GDM1 (cell line): ENCODE measurements around the gene RINL.

Experiments
- DNase-seq: peaks from one replicate; lab custom pipeline; 2025; lab: John Stamatoyannopoulos, UW

Gene RINL, protein sequence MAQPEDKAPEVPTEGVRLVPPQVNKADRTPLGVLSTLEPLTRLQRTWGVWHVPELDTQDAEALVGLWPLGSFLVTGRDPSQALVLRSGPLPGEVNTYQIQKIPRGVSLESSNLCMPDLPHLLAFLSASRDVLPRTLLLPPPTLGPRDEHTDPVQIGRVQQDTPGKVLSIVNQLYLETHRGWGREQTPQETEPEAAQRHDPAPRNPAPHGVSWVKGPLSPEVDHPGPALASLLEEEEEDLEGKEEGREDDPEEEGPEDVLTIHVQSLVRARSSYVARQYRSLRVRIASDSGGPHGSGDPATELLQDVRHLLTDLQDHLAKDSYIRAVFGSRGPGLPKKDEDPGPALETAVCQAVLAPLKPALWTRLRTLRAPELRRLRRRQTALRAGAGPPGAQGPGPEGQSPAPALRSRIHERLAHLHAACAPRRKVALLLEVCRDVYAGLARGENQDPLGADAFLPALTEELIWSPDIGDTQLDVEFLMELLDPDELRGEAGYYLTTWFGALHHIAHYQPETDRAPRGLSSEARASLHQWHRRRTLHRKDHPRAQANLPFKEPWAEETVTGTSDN

DNA sequence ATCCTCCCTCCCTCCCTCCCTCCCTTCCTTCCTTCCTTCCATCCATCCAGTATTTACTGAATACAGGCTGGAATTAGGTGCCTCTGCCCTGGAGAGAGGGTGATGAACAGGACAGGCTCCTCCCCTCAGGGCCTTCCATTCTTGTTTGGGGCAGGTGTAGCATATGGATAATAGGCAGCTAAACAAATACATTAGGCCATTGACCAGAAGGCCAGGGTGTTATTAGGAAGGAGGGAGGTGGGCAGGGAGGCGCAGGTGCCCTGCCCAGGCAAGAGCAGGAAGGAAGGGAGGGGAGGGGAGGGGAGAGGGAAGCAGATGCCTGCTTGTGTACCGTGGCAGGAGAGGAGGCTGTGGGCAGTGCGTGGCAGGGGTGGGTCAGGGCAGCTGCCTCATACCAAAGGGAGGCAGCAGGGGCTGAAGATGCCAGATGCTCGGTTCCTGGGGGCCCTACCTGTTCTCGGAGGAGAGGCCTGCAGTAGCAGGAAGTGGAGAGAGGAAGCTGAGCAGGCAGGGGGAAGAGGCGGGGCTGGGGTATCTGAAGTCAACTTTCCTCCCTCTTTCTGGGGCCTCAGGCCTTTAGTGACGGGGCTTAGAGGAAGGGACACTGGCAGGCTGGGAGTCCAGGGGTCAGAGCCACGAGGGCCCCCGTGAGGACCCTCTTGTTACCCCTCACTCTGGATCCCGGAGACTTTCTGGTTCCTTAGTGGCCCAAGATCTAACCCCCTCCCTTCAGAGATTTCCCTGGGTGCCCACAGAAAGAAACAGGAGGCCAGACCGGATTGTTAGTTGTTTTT lies at the start of gene RINL:
Gene RINL, minus strand, starts transcription at position 495 of the 794 bp plus-strand sequence. CDS start 1,533 bp downstream, outside the sequence.
- DNase-seq = peak; percentile 60

DNA sequence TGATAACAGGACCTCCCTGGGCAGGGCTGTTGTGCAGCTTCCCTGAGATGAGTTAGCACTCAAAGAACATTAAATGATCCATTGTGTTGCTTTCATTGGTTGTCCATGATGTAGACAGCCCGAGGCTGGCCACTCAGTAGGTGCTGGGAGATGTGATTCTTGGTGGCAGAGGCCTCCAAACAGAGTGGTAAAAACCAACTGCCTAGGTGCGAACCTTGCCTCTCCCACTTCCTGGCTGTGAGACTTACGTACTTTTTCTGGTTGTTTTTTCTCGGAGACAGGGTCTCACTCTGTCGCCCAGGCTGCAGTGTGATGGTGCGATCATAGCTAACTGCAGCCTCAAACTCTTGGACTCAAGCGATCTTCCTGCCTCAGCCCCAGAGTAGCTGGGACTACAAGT lies 46.3 kb upstream of the RINL start:
- no peak for DNase-seq

DNA sequence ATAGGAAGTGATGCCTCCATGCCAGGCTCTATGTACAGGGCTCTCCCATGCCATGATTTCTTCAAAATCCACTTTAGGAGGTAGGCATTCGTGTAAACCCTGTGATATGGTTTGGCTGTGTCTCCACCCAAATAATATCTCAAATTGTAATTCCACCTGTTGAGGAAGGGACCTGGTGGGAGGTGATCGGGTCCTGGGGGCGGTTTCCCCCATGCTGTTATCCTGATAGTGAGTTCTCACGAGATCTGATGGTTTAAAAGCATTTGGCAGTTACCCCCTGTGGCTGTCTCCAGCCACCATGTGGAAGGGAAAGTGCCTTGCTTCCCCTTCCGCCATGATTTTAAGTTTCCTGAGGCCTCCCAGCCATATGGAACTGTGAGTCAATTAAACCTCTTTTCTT lies 44.4 kb upstream of the RINL start:
- no peak for DNase-seq

DNA sequence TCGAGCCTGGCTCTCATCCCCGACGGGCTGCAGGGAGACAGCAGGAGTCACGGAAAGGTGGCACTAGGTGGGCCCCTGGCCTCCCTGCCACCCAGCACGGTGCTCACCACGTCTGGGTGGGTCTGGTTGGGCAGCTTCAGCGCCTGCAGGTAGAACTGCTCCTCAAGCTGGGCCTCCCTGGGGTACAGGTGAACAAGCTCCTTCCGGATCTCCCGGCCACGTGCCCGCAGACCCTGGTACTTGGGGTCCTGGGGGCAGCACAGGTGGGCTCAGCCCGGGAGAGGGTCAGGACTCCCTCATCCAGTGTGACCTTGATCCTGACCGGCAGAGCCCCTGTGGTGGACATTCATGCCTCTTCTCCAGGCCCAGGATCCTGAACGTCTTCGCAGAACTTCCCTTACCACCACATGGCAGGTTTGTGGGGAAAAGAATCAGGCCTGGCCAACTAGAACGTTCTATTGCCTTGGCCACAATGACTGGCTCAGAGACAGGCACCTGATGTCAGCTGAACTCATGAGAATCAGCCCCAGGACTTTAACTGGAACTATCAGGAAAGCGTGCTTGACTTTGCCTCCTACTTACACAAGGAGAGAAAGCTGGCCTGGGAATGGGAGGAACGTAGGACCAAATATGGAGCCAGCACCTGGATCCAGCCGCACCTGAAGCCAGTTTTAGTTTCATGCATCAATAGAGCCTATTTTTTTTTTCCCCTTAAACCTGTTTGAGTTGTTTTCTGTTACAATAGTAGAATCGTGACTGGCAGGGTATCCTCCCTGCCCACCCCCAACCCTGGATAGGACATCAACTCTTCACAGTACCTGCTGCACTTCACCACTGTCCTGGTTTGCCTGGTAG lies 43.6 kb upstream of the RINL start:
- no peak for DNase-seq

DNA sequence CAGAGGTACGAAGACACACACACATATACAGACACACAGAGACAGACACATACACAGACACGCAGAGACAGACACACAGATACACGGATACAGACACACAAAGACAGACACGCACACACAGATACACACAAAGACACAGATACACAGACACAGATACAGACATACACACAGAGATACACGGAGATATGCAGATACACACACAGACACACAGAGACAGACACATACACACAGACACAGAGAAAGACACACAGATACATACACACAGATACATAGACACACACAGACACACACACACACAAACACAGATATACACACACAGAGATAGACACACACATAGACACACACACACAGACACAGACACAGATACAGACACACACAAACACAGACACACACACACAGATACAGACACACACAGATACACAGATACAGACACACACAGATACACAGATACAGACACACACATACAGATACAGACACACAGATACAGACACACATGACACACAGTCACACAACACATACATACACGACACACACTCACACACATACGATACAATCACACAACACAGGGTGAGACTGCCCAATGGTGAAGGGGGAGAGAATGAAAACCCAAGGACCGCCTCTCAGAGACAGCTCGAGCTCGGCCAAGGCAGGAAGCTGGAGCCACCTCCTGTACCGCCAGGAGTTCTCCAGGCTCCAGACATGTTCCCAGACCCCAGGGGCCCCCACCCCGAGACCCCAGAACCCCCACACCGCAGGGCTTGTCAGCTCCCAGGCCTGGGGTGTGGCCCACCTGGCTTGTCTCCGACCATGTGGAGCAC lies 42.7 kb upstream of the RINL start:
- no peak for DNase-seq

DNA sequence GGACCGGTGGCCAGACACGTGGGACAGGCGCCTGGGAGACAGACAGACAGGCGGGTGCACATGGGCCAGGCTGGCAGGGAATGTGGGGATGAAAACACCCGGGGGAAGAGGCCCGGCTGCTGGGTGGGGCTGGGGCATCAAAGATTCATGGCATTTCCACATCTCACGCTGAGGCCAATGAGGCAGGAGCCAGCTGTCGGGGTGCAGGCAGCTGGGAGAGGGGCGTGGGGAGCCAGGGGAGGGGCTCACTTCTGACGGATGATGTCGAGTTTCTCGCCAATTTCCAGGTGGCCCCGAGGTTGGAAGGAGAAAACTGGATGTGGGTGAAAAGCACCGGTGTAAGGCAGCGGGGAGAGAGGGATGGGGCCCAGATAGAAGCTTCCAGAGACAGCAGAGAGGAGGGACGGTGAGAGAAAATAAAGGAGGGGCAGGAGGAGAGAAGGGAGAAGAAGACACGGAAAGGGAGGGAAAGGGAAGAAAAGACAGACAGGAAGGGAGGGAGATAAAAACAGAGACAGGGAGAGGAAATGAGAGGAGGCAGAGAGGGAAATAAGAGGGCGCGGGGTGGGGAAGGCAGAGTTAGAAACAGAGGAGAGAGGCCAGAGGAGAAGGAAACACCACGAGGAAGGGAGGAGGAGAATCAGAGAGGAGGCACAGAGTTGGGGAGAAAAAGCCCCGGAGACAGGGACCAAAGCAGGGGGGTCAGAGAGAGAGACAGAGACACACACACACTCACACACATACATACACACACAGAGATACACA lies 41.9 kb upstream of the RINL start:
- DNase-seq = no peak

DNA sequence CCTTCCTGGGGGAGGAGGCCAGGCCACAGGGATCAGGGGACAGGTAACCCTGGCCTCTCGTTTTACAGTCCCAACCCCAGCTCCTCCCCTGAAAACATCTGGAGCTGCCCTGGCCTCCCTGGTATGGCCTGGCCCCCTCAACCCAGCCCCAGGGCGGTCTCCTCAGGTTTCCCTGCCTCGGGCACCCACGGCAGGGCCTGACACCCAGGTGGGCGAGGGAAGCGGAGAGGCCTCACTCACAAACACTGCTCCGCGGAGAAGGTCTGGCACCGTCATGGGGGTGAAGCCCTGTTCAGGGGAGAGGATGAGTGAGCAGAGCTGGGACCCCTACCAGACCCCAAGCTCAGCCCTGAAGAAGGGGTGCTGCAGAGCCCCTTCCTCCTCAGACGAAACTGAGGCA lies 40.5 kb upstream of the RINL start:
- DNase-seq = no peak

DNA sequence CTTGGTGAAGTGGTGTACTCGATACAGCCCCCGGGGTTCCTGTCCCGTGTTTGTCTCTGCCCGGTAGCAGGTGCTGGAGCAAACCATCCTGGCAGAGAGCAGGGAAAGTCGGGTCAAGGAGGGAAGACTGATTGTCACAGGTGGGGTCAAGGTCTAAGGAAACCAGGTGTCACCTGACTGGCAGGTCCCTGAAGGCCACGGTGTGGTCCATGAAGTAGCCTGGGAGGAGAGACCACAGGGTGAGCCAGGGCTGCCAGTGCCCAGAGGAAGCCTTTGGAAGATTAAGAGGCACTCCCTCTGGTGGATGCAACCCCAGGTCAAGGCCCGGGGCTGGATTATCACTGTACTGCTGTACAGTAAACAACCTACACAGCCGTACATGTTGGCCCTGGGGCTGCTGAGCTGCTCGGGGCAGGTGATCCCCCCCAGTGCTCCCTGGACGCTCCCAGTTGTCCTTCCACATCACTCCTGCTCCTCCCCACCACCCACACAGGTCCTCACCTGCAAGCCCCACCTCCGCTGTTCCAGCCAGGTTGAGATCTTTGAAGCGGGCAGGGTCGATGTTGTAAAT lies 39.9 kb upstream of the RINL start:
- no peak for DNase-seq

DNA sequence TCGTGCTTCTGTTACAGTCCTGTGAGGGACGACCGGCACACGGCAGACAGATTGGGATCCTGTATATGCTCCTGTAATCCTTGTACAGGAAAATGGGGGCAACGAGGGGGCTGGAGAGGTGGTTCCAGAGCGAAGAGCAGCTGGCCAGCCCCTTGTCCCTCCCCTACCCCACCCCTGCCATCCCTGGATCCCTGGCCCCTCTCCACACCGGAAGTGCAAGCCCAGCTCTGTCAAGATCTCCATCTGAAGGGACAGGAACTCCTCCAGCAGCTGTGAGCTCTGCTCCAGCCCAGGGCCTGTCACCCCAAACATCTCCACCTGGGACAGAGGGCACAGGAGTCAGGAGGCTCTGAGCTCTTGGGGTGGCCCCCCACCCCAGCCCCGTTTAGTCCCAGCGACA lies 39.4 kb upstream of the RINL start:
- DNase-seq = no peak

DNA sequence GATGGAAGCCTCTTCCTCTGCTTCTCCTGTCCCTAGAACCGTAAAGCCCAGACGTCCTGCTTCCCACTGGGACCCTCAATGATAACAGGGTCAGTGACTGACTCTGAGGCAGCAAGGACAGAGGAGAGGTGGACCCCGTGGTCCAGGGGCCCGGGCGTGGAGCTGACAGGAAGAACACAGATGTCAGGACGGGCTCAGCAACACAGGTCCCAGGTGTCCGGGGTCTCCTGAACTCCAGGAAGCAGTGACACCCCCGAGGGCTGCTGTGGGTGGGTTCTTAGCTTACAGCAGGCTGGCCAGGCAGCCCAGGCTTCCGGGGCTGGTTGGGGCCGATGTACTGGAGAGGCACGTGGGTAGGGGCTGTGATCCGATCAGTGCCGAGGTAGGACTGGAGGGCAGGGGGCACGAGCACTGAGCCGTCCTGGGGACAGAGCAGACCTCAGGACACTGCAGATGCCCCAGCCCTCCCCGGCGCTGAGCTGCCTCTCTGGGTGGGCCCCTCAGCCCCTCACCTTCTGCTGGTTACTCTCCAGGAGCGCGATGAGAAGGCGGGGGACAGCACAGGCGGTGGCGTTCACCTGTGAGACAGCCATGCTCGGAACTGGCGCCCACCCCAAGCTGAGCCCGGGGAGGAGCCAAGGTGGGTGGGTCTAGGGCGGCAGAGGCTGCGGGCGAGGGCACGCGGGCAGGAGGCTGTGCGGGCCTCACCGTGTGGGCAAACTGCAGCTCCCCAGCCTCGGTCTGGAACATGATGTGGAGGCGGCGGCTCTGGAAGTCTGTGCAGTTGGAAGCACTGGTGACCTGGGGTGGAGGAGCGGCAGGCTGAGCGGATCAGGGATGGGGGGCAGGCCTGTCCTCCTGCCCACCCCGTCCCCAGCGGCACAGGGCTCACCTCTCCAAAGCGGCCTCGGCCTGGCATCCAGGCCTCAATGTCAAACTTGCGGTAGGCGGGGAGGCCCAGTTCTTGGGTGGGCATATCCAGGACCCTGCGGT lies 37.5 kb upstream of the RINL start:
- no peak for DNase-seq

DNA sequence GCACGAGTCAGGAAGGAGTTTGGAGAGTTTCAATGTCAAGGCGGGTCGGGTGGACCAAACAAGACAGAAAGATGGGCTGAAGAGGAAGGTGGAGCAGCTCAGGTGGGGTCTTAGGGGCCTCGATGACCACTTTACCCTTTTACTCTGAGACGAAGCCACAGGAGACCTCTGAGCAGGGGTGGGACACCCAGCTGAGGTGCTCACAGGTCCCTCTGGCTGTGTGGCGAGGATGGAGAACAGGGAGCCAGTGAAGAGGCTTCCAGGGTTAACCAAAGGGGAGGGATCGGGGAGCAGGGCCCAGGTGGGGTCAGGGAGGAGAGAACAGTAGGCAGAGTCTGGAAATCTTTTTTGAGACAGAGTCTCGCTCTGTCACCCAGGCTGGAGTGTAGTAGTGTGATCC lies 35.9 kb upstream of the RINL start:
- no peak for DNase-seq

DNA sequence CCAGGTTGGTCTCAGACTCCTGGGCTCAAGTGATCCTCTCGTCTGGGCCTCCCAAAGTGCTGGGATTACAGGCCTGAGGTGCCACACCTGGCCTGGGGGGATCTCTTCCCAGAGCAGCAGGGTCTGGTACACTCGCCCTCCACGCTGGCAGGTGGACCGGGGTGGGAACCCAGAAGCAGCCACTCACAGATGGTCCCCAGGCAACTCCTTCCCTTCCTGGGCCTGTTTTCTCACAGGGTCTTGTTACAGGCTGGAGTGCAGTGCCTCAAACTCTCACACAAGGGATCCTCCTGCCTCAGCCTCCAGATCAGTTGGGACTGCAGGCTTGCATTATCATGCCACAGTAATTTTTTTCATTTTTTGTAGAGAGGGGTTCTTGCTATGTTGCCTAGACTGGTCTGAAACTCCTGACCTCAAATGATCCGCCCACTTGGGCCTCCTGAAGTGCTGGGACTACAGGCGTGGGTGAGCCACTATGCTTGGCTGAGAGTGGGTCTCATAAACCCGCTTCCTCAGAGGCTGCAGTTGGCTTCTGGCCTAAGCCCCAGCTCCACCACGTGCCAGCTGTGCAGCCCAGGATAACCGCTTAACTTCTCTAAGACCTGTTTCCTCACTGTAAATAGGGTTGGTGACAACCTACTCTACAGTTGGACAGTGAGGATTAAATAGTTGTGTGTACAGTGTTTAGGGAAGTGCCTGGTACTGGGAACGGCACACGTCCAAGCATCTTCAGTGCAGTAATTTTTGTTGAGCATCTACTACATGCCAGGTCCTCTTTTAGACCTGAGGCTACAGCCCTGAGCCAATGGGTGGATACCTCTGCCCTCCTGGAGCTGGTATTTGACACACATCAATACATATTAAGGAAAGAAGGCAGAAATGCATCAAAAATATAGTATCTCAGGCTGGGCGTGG lies 34.8 kb upstream of the RINL start:
- DNase-seq = no peak

DNA sequence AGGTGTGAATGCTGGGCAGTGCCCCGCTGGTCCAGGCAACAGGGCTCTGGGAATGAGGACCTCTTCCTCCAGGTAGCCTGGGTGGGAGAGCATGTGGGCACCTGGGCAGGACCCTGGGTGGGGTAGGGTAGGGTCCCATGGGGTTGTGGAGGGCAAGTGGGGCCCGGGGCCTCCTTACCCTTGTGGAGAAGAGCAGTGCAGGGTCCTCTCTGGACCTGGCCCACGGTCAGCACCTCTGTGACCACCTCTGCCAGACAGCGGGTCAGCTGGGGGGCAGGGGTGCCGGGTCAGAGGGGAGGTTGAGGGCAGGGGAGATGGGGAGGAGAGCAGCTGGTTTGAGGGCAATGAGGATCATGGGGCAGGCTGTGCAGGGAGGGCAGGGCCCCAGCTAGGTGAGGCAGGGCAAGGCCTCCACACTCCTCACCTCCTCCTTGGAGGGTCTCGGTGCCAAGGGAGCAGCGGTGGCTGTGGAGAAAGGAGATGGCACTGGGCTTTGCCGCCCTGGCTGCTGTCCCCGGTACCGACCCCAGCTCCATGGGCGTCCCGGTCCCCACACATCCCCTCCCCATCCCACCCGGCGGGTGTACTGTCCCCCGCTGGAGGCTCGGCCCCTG lies 33.4 kb upstream of the RINL start:
- no peak for DNase-seq

DNA sequence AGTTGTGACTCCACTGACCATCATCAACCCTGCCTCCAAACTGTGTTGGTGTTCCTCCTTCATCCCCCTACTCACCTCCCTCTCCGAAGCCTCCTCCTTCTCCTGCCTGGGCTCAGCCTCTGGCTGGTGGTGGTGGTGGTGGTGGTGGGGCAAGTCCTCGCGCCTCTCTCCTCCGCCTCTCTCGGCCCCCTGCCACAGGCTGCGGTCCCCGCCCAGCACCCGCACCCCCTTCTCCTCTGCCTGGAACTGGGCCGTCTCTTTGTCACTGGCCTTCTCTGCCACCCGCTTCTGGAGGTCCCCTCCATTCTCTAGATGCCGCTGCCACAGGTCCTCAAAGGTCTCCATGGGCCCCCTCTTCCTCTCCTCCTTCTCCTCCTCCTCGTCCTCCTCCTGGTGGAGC lies 32.4 kb upstream of the RINL start:
- DNase-seq = no peak

DNA sequence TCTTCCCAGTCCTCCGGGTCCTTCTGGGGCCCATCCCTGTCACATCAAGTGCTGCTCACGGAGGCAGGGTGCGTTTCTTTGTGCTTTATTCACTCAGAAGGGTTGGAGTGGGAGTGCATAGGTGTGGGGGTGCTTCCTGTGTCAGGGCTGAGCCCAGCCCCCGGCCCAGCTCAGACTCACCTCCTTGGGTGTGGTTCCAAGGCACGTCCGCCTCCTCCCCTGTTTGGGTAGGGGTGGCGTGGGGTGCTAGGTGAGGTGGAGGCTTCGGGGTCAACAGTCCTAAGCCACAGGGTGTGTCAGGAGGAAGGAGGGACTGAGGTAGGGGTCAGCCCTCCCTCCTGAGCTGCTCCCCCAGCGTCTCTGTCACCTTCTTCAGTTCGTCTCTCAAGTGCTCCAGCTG lies 30.8 kb upstream of the RINL start:
- DNase-seq = no peak

DNA sequence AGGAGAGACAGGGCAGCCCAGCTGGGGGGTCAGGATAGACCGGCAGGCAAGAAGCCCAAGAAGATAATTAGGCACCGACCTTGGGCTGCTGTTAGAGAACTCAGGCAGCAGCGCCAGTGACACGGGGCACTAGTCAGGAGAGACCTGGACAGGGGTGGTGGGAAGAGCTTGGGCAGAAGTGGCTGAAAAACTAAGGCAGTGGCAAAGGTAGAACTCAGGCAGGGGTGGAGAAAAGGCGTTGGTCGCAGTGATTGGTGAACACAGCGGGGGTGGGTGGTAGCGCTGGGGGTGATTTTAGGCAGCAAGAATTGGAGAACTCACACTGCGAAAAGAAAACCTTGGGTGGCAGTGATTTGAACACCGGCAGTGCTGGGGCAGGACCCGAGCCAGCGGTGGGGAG lies 29.6 kb upstream of the RINL start:
- DNase-seq = no peak

DNA sequence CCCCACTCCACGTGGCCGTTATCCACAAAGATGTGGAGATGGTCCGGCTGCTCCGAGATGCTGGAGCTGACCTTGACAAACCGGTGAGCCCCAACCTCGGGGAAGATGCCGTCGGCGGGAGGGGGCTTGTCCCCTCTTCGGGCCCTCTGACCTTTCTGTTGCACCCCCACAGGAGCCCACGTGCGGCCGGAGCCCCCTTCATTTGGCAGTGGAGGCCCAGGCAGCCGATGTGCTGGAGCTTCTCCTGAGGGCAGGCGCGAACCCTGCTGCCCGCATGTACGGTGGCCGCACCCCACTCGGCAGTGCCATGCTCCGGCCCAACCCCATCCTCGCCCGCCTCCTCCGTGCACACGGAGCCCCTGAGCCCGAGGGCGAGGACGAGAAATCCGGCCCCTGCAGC lies 29.2 kb upstream of the RINL start:
- DNase-seq = no peak
